IMR-90 (cell line): Measurements from ENCODE around the gene ATL2. TPM values are rescaled to one million over a fixed set of nuclear protein-coding genes. Genes with fewer than 3 reads are reported as not detected.

Experiments used
- ATAC-seq: fragments of 200-7000 bp; cut with Tn5 transposase; 2 replicates; pipeline ENCODE4 v1.9.1; 2020; ENCODE audit warnings: low read depth, mild to moderate bottlenecking, moderate library complexity
- BruUV-seq: library from RNA; stranded (reverse); fragments of 400-500 nt; replicated peaks from 2 replicates; lab custom pipeline; 2021; lab: Mats Ljungman, UMichigan
- CTCF ChIA-PET: fragments of 300-600 bp; formaldehyde crosslinking; extraction: SDS; loops from one replicate; lab custom pipeline; 2021; ENCODE audit warnings: antibody characterized with exemption; lab: Yijun Ruan, JAX
- POLR2A ChIA-PET: fragments of 300-600 bp; sonication (Branson Sonifier 250); formaldehyde crosslinking; loops from one replicate; lab custom pipeline; 2022; ENCODE audit warnings: antibody characterized with exemption; ENCODE audit not compliant: unreplicated experiment; lab: Charles Lee
- DNase-seq: peaks from one replicate; pipeline ENCODE4 v3.0.0; 2013
- H2AFZ ChIP-seq: replicated peaks from 2 replicates; pipeline ENCODE3; 2013; ENCODE audit warnings: low read length, mild to moderate bottlenecking; ENCODE audit not compliant: poor library complexity
- H2AK5ac ChIP-seq: 2 replicates; pipeline ENCODE4 v1.6.1; 2013; ENCODE audit warnings: low read depth, low read length, inconsistent platforms
- H2AK9ac ChIP-seq: replicated peaks from 2 replicates; pipeline ENCODE3; 2013; ENCODE audit warnings: mild to moderate bottlenecking, low read depth, low read length, moderate library complexity; ENCODE audit not compliant: poor library complexity
- H2BK120ac ChIP-seq: 2 replicates; pipeline ENCODE4 v1.6.1; 2013; ENCODE audit warnings: low read depth, low read length, inconsistent platforms
- H2BK15ac ChIP-seq: 3 replicates; pipeline ENCODE4 v1.6.1; 2013; ENCODE audit warnings: low read depth, low read length, inconsistent platforms
- H2BK20ac ChIP-seq: 2 replicates; pipeline ENCODE4 v1.6.1; 2013; ENCODE audit warnings: low read depth, mild to moderate bottlenecking, inconsistent platforms, low read length, moderate library complexity
- H2BK5ac ChIP-seq: 2 replicates; pipeline ENCODE4 v1.6.1; 2013; ENCODE audit warnings: mild to moderate bottlenecking, low read depth, low read length, inconsistent platforms; ENCODE audit not compliant: poor library complexity, severe bottlenecking
- H3K14ac ChIP-seq: replicated peaks from 2 replicates; pipeline ENCODE4 v1.6.1; 2013; ENCODE audit warnings: low read depth, low read length, inconsistent platforms
- H3K18ac ChIP-seq: 2 replicates; pipeline ENCODE4 v1.6.1; 2013; ENCODE audit warnings: low read depth, low read length, control low read depth
- H3K23ac ChIP-seq: 2 replicates; pipeline ENCODE4 v1.6.1; 2013; ENCODE audit warnings: low read depth, low read length, inconsistent platforms
- H3K27ac ChIP-seq: 2 replicates; pipeline ENCODE4 v1.5.1; 2013; ENCODE audit warnings: mild to moderate bottlenecking, control low read depth, low read length; ENCODE audit not compliant: insufficient read depth
- H3K27me3 ChIP-seq: 2 replicates; pipeline ENCODE4 v1.6.1; 2013; ENCODE audit warnings: low read length; ENCODE audit not compliant: control insufficient read depth, insufficient read depth
- H3K36me3 ChIP-seq: 2 replicates; pipeline ENCODE4 v1.6.1; 2013; ENCODE audit warnings: low read length, mixed read lengths; ENCODE audit not compliant: control insufficient read depth, insufficient read depth
- H3K4ac ChIP-seq: 2 replicates; pipeline ENCODE4 v1.6.1; 2013; ENCODE audit warnings: low read depth, low read length, inconsistent platforms
- H3K4me1 ChIP-seq: 2 replicates; pipeline ENCODE4 v1.6.1; 2013; ENCODE audit warnings: low read length, mixed read lengths; ENCODE audit not compliant: control insufficient read depth, insufficient read depth
- H3K4me2 ChIP-seq: 2 replicates; pipeline ENCODE4 v1.6.1; 2013; ENCODE audit warnings: low read depth, mild to moderate bottlenecking, control low read depth, low read length, moderate library complexity
- H3K4me3 ChIP-seq: 2 replicates; pipeline ENCODE4 v1.5.1; 2013; ENCODE audit warnings: low read depth, mild to moderate bottlenecking, control low read depth, low read length, moderate library complexity; ENCODE audit not compliant: insufficient read depth
- H3K56ac ChIP-seq: 2 replicates; pipeline ENCODE4 v1.6.1; 2013; ENCODE audit warnings: low read length, inconsistent platforms; ENCODE audit not compliant: insufficient read depth; ENCODE audit errors: extremely low read depth
- H3K79me1 ChIP-seq, 2 experiments: 2 replicates each; pipeline ENCODE4 v1.6.1; 2013; ENCODE audit warnings: low read length in 2 of 2, inconsistent platforms in 1 of 2, low read depth in 1 of 2
- H3K9ac ChIP-seq: 2 replicates; pipeline ENCODE4 v1.6.1; 2013; ENCODE audit warnings: low read depth, low read length, control low read depth
- H3K9me1 ChIP-seq: 2 replicates; pipeline ENCODE4 v1.6.1; 2013; ENCODE audit warnings: low read length, inconsistent platforms; ENCODE audit not compliant: insufficient read depth
- H3K9me3 ChIP-seq: 2 replicates; pipeline ENCODE4 v1.6.1; 2013; ENCODE audit warnings: low read length; ENCODE audit not compliant: control insufficient read depth, insufficient read depth
- H4K20me1 ChIP-seq: 2 replicates; pipeline ENCODE4 v1.6.1; 2013; ENCODE audit warnings: low read length, inconsistent platforms; ENCODE audit not compliant: insufficient read depth
- H4K5ac ChIP-seq: 2 replicates; pipeline ENCODE4 v1.6.1; 2013; ENCODE audit warnings: mild to moderate bottlenecking, low read depth, low read length, control low read depth
- H4K8ac ChIP-seq, 2 experiments: 2 replicates each; pipeline ENCODE4 v1.6.1; 2013; ENCODE audit warnings: low read depth in 2 of 2, low read length in 2 of 2, control low read depth in 1 of 2, inconsistent platforms in 1 of 2
- H4K91ac ChIP-seq: 2 replicates; pipeline ENCODE4 v1.6.1; 2013; ENCODE audit warnings: low read depth, low read length, inconsistent platforms; ENCODE audit not compliant: insufficient read depth
- BHLHE40 ChIP-seq: fragments of 150-350 bp; IDR thresholded peaks from 2 replicates; pipeline ENCODE4 v1.6.1; 2016; ENCODE audit warnings: mild to moderate bottlenecking, low read depth, low read length
- ELK1 ChIP-seq: fragments of 150-350 bp; IDR thresholded peaks from 2 replicates; pipeline ENCODE4 v1.6.1; 2016; ENCODE audit warnings: low read depth, mild to moderate bottlenecking, low read length, moderate library complexity, borderline replicate concordance
- MAZ ChIP-seq: IDR thresholded peaks from 2 replicates; pipeline ENCODE4 v1.6.1; 2012; ENCODE audit warnings: low read depth, mild to moderate bottlenecking, low read length, improper control_type of control experiment, moderate library complexity, borderline replicate concordance
- MXI1 ChIP-seq: IDR thresholded peaks from 2 replicates; pipeline ENCODE4 v1.6.1; 2012; ENCODE audit warnings: low read depth, mild to moderate bottlenecking, low read length, moderate library complexity, borderline replicate concordance
- RAD21 ChIP-seq: IDR thresholded peaks from 2 replicates; pipeline ENCODE4 v1.6.1; 2012; ENCODE audit warnings: low read length, improper control_type of control experiment
- RCOR1 ChIP-seq: IDR thresholded peaks from 2 replicates; pipeline ENCODE4 v1.6.1; 2012; ENCODE audit warnings: mild to moderate bottlenecking, low read length, improper control_type of control experiment; ENCODE audit not compliant: insufficient replicate concordance
- RFX5 ChIP-seq: IDR thresholded peaks from 2 replicates; pipeline ENCODE4 v1.8.0; 2012; ENCODE audit warnings: low read depth, mild to moderate bottlenecking, low read length, moderate library complexity
- SMC3 ChIP-seq: fragments of 150-350 bp; IDR thresholded peaks from 2 replicates; pipeline ENCODE4 v1.6.1; 2016; ENCODE audit warnings: low read depth, mild to moderate bottlenecking, antibody characterized with exemption, low read length, moderate library complexity
- USF2 ChIP-seq: fragments of 150-350 bp; IDR thresholded peaks from 2 replicates; pipeline ENCODE4 v1.6.1; 2017; ENCODE audit warnings: mild to moderate bottlenecking, antibody characterized with exemption, low read length, low read depth
- WGBS, 2 experiments: methylation state at CpG; one replicate each; pipeline versions ENCODE4 v1.1.5 to v1.1.7; 2013; ENCODE audit warnings: missing lambda C conversion rate in 2 of 2; ENCODE audit not compliant: insufficient read length in 1 of 2; ENCODE audit errors: extremely low coverage in 2 of 2; 5-methylcytosine and 5-hydroxymethylcytosine counted together
- dilution Hi-C: fragments of 300-500 bp; cut with HindIII; formaldehyde crosslinking; loops from one replicate; pipeline ENCODE4 v1.14.3; 2018; ENCODE audit warnings: low sequenced_read_pairs; ENCODE audit not compliant: unreplicated experiment
- in situ Hi-C: fragments of 300-500 bp; cut with MboI; formaldehyde crosslinking; loops from 3 replicates; pipeline ENCODE4 v1.14.3; 2019; ENCODE audit warnings: low sequenced_read_pairs, inconsistent platforms, mixed read lengths
- intact Hi-C: fragments of 100-400 bp; cut with micrococcal nuclease; formaldehyde crosslinking; loops from 2 replicates; pipeline ENCODE4 v1.10.0; 2022
- polyA plus RNA-seq, 3 experiments: library from polyadenylated mRNA; depleted of rRNA; stranded (reverse); fragments of >200 nt; gene quantifications; 2 replicates each; pipeline ENCODE4 v1.2.3, GENCODE V29; 2012; ENCODE audit warnings: low replicate concordance in 1 of 3
- total RNA-seq: library from RNA; depleted of rRNA; stranded (reverse); fragments of >200 nt; gene quantifications from 2 replicates; pipeline ENCODE4 v1.2.3, GENCODE V29; 2012

Gene ATL2
- total and polyA plus RNA-seq, 2 of the 4 experiments (the other 2 are of a cell fraction), result 16.0 to 62.6 TPM

GRCh38 chr2:38409156-38410102, 32.4 kb upstream of the ATL2 start:
- Histone ChIP-seq H3K79me1 (no peaks in the 10 kb centered on the region), H4K20me1 (no peaks in the 10 kb centered on the region), H2AK5ac (no peak overlapping the region), H3K9me1 (no peaks in the 10 kb centered on the region), H4K5ac (no peak overlapping the region), H3K4ac (no peak overlapping the region), H2AK9ac (no peak overlapping the region), H3K18ac (no peak overlapping the region), H3K14ac (no peak overlapping the region), H3K4me3 (no peak overlapping the region), H3K36me3 (no peaks in the 10 kb centered on the region), H3K9me3 (peaks cover 9% of the 10 kb centered on the region), H2BK5ac (no peak overlapping the region), H2BK120ac (no peak overlapping the region), H2BK15ac (no peak overlapping the region), H2AFZ (no peak overlapping the region), H4K8ac (no peak overlapping the region), H2BK20ac (no peak overlapping the region), H3K27ac (no peak overlapping the region), H3K56ac (no peak overlapping the region), H3K4me1 (no peaks in the 10 kb centered on the region), H3K9ac (no peak overlapping the region), H3K23ac (no peak overlapping the region), H3K4me2 (no peak overlapping the region), H4K91ac (no peak overlapping the region), H3K27me3 (peaks cover 16% of the 10 kb centered on the region)
- intact Hi-C loops, result no loop called here
- dilution Hi-C loops, result no loop called here
- no TSS peak for BruUV-seq
- no peak for TF ChIP-seq RFX5
- no peak for TF ChIP-seq ELK1
- no peak for TF ChIP-seq BHLHE40
- no peak for TF ChIP-seq RCOR1
- TF ChIP-seq USF2, result no peak
- TF ChIP-seq RAD21, result no peak
- no peak for TF ChIP-seq MAZ
- no peak for TF ChIP-seq SMC3
- TF ChIP-seq MXI1, result no peak
- ATAC-seq, result no peak
- POLR2A ChIA-PET, result no interaction called here
- DNase-seq, result no peak
- WGBS, 2 experiments, result no CpG with 5 or more reads among the region's 2 CpGs
- in situ Hi-C loops, result no loop called here
- CTCF ChIA-PET, result no interaction called here
